Effector memory CD4-positive, alpha-beta T cell (primary cell): ENCODE results near the gene GRXCR2.

Experiments used
- DNase-seq, 3 donors: peaks; one replicate each; pipeline ENCODE4 v3.0.0-alpha.2; 2020
- H3K27ac ChIP-seq: 2 replicates; pipeline ENCODE4 v1.7.0; 2013; ENCODE audit warnings: mild to moderate bottlenecking, low read length, moderate library complexity; ENCODE audit not compliant: insufficient read depth, poor library complexity, severe bottlenecking
- H3K27me3 ChIP-seq: replicated peaks from 2 replicates; pipeline ENCODE4 v1.7.0; 2013; ENCODE audit warnings: mild to moderate bottlenecking, low read length; ENCODE audit not compliant: insufficient read depth, control insufficient read depth, poor library complexity, severe bottlenecking
- H3K36me3 ChIP-seq: 2 replicates; pipeline ENCODE4 v1.7.0; 2013; ENCODE audit warnings: mild to moderate bottlenecking, low read length, moderate library complexity; ENCODE audit not compliant: control insufficient read depth, insufficient read depth
- H3K4me1 ChIP-seq: 2 replicates; pipeline ENCODE4 v1.7.0; 2013; ENCODE audit warnings: low read length, mild to moderate bottlenecking; ENCODE audit not compliant: control insufficient read depth, insufficient read depth, poor library complexity, severe bottlenecking
- H3K4me3 ChIP-seq: 2 replicates; pipeline ENCODE4 v1.7.0; 2013; ENCODE audit warnings: low read length, low read depth, mild to moderate bottlenecking; ENCODE audit not compliant: insufficient read depth, poor library complexity, severe bottlenecking
- H3K9me3 ChIP-seq: 2 replicates; pipeline ENCODE4 v1.7.0; 2013; ENCODE audit warnings: mild to moderate bottlenecking, low read length, moderate library complexity; ENCODE audit not compliant: control insufficient read depth

GRXCR2 gene

GRCh38 chr5:145858959-145859358 is 13.9 kb downstream of the GRXCR2 start:
- H3K4me3 ChIP-seq, result no peak overlapping the region
- no peak for DNase-seq
- H3K9me3 ChIP-seq, result no peaks in the 10 kb centered on the region
- H3K27ac ChIP-seq, result no peak overlapping the region
- no peaks in the 10 kb centered on the region for H3K4me1 ChIP-seq
- H3K27me3 ChIP-seq, result no peaks in the 10 kb centered on the region
- H3K36me3 ChIP-seq, result no peaks in the 10 kb centered on the region

GRCh38 chr5:145856285-145856818 is 16.5 kb downstream of the GRXCR2 start:
- no peaks in the 10 kb centered on the region for H3K27me3 ChIP-seq
- no peak overlapping the region for H3K4me3 ChIP-seq
- no peaks in the 10 kb centered on the region for H3K9me3 ChIP-seq
- H3K27ac ChIP-seq, result no peak overlapping the region
- H3K36me3 ChIP-seq, result no peaks in the 10 kb centered on the region
- H3K4me1 ChIP-seq, result no peaks in the 10 kb centered on the region
- no peak for DNase-seq

GRCh38 chr5:145855763-145856267 is 17.0 kb downstream of the GRXCR2 start:
- DNase-seq, result no peak
- Histone ChIP-seq H3K4me3 (no peak overlapping the region), H3K4me1 (no peaks in the 10 kb centered on the region), H3K27ac (no peak overlapping the region), H3K9me3 (no peaks in the 10 kb centered on the region), H3K27me3 (no peaks in the 10 kb centered on the region), H3K36me3 (no peaks in the 10 kb centered on the region)

- no peak for DNase-seq
- no peaks in the 10 kb centered on the region for H3K4me1 ChIP-seq
- no peak overlapping the region for H3K27ac ChIP-seq
Observed at GRCh38 chr5:145854651-145855258, 18.1 kb downstream of the GRXCR2 start.

GRCh38 chr5:145853781-145854376 is 18.9 kb downstream of the GRXCR2 start:
- Histone ChIP-seq H3K36me3 (no peaks in the 10 kb centered on the region), H3K4me3 (no peak overlapping the region), H3K27me3 (no peaks in the 10 kb centered on the region), H3K27ac (no peak overlapping the region), H3K4me1 (no peaks in the 10 kb centered on the region), H3K9me3 (no peaks in the 10 kb centered on the region)
- DNase-seq, result no peak

More at GRCh38 chr5:145854651-145855258, 18.1 kb downstream of the GRXCR2 start:
- Histone ChIP-seq H3K9me3 (no peaks in the 10 kb centered on the region), H3K4me3 (no peak overlapping the region), H3K36me3 (no peaks in the 10 kb centered on the region), H3K27me3 (no peaks in the 10 kb centered on the region)

- H3K4me3 ChIP-seq, result no peak overlapping the region
- H3K36me3 ChIP-seq, result no peaks in the 10 kb centered on the region
- no peaks in the 10 kb centered on the region for H3K27me3 ChIP-seq
- H3K4me1 ChIP-seq, result no peaks in the 10 kb centered on the region
- no peaks in the 10 kb centered on the region for H3K9me3 ChIP-seq
- no peak overlapping the region for H3K27ac ChIP-seq
- DNase-seq, result no peak
Observed at GRCh38 chr5:145852990-145853389, 19.8 kb downstream of the GRXCR2 start.

- Histone ChIP-seq H3K4me3 (no peak overlapping the region), H3K36me3 (no peaks in the 10 kb centered on the region), H3K4me1 (no peaks in the 10 kb centered on the region), H3K9me3 (no peaks in the 10 kb centered on the region), H3K27me3 (no peaks in the 10 kb centered on the region), H3K27ac (no peak overlapping the region)
- no peak for DNase-seq
Observed at GRCh38 chr5:145848854-145849253, 24.0 kb downstream of the GRXCR2 start.

GRCh38 chr5:145847499-145848497 is 25.0 kb downstream of the GRXCR2 start:
- no peaks in the 10 kb centered on the region for H3K36me3 ChIP-seq
- no peaks in the 10 kb centered on the region for H3K4me1 ChIP-seq
- H3K4me3 ChIP-seq, result no peak overlapping the region
- H3K27ac ChIP-seq, result no peak overlapping the region
- H3K9me3 ChIP-seq, result no peaks in the 10 kb centered on the region
- no peak for DNase-seq
- H3K27me3 ChIP-seq, result no peaks in the 10 kb centered on the region

GRCh38 chr5:145846081-145846480 is 26.7 kb downstream of the GRXCR2 start:
- no peaks in the 10 kb centered on the region for H3K4me1 ChIP-seq
- H3K9me3 ChIP-seq, result no peaks in the 10 kb centered on the region
- no peaks in the 10 kb centered on the region for H3K27me3 ChIP-seq
- no peak overlapping the region for H3K4me3 ChIP-seq
- DNase-seq, result no peak
- H3K27ac ChIP-seq, result no peak overlapping the region
- no peaks in the 10 kb centered on the region for H3K36me3 ChIP-seq
